Measurements from ENCODE around the gene SEMA4D.

Gene SEMA4D

DNA sequence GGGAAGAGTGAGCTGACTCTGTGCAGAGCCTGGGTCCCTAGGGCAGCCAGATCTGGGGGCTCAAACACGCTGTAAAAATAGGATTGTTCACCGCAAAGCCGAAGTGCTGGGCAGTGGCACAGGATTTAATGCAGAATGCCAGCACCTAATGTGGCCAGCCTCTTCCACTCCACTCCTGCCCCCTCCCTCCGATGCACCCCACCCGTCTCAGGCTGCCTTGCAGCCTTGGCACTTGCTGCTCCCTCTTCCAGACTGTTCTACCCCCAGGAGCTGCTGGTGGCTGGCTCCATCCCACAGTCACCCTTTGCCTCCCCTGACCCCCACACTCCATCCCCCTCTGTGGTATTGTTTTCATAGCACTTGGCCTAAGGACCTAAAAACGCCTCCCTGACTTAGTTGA, 86.2 kb downstream of the SEMA4D start:
- Histone ChIP-seq H3K27ac (peak overlapping the region; percentile 52), H3K4me1 (ENCODE audit: control insufficient read depth in 1 of 2, insufficient read depth in 1 of 2, low read depth in 1 of 2, low read length in 1 of 2) (peaks cover 22 to 43% of the 10 kb centered on the region in 2 experiments), H3K9me3 (no peaks in the 10 kb centered on the region), H3K27me3 (no peaks in the 10 kb centered on the region), H3K4me3 (ENCODE audit: low read depth in 1 of 2, low read length in 1 of 2) (no peak overlapping the region), H3K36me3 (peaks cover 59% of the 10 kb centered on the region)
- TF ChIP-seq, protein P1, sequence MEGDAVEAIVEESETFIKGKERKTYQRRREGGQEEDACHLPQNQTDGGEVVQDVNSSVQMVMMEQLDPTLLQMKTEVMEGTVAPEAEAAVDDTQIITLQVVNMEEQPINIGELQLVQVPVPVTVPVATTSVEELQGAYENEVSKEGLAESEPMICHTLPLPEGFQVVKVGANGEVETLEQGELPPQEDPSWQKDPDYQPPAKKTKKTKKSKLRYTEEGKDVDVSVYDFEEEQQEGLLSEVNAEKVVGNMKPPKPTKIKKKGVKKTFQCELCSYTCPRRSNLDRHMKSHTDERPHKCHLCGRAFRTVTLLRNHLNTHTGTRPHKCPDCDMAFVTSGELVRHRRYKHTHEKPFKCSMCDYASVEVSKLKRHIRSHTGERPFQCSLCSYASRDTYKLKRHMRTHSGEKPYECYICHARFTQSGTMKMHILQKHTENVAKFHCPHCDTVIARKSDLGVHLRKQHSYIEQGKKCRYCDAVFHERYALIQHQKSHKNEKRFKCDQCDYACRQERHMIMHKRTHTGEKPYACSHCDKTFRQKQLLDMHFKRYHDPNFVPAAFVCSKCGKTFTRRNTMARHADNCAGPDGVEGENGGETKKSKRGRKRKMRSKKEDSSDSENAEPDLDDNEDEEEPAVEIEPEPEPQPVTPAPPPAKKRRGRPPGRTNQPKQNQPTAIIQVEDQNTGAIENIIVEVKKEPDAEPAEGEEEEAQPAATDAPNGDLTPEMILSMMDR (IDR thresholded peaks at IDR 0.05) = no peak

DNA sequence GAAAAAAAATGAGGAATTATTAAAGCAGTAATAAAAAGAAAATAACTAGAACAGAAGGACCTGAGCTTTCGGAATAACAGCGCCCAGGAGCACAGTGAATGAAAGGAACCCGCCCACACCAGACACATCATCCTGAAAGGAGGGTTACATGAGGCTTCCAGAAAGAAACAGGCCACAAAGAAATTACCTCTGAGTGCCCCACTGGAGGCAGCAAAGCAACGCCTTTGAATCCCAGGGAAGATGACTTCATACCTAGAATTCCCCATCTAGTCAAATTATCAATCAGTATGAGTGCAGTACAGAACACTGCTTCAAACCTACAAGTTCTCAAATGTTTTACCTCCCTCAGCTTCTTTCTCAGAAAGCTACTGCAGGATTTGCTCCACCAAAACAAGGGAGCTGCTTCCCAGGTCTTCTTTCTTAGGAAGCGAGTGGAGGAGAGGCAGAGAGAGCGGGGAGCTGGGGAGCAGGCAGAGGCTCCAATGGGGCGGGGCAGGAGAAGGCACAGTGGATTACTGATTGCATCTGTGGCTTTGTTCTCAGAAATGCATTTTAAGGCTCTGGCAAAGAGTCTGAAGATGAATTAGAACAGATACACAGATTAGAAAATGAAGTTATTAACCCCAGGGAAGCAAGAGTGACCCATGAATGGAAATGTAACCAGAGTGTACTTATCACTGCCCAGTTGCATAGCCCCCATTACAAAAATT, 87.1 kb downstream of the SEMA4D start:
- H3K9me3 ChIP-seq = no peaks in the 10 kb centered on the region
- H3K4me1 ChIP-seq (ENCODE audit: control insufficient read depth in 1 of 2, insufficient read depth in 1 of 2, low read depth in 1 of 2, low read length in 1 of 2) = peaks cover 31 to 52% of the 10 kb centered on the region in 2 experiments
- no peaks in the 10 kb centered on the region for H3K27me3 ChIP-seq
- no peak overlapping the region for H3K4me3 ChIP-seq (ENCODE audit: low read depth in 1 of 2, low read length in 1 of 2)
- H3K27ac ChIP-seq = peak overlapping the region; percentile 52
- TF ChIP-seq, protein P1 (IDR thresholded peaks at IDR 0.05) = no peak
- H3K36me3 ChIP-seq = peaks cover 52% of the 10 kb centered on the region

DNA sequence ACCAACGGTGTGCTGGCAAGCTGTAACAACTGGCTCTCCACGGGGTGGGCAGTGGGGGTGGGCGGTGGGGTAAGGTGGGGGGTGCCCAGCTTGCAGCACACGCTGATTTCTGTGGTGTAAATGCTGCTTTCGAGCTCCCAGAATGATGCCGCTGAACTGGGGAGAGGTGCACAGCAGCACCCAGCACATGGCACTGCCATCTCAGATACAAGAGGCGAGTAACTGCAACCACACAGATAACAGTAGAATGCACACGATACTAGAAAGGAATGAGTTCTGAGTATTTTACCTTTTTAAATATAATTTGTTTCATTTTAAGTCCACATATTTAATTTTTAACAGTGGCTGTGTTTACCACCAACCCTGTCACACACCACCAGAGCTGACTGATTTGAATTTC, 87.9 kb downstream of the SEMA4D start:
- H3K27me3 ChIP-seq = no peaks in the 10 kb centered on the region
- H3K9me3 ChIP-seq = no peaks in the 10 kb centered on the region
- H3K4me1 ChIP-seq (ENCODE audit: control insufficient read depth in 1 of 2, insufficient read depth in 1 of 2, low read depth in 1 of 2, low read length in 1 of 2) = peaks cover 39 to 60% of the 10 kb centered on the region in 2 experiments
- peak overlapping the region; percentile 89 for H3K27ac ChIP-seq
- peak overlapping the region in 1 of 2 experiments; percentile 48 for H3K4me3 ChIP-seq (ENCODE audit: low read depth in 1 of 2, low read length in 1 of 2)
- TF ChIP-seq, protein P1 (IDR thresholded peaks at IDR 0.05) = no peak
- H3K36me3 ChIP-seq = peaks cover 51% of the 10 kb centered on the region

DNA sequence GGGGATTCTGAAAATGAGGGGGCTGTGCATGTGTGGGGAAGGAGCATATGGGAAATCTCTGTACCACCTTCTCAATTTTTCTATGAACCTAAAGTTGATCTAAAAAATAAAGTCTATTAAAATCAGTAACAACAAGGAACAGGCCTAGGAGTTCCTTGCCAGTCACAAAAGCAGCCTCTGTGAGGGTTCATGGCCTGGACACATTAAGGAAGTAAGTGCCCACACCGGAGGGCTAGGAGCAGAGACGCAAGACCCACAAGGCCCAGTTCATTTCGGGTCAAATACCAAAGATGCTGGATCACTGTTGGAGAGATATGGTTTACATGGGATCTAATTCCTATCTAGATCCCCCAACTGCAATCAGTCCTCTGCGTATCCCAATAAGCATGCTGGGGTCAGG, 88.4 kb downstream of the SEMA4D start:
- Histone ChIP-seq H3K4me1 (ENCODE audit: control insufficient read depth in 1 of 2, insufficient read depth in 1 of 2, low read depth in 1 of 2, low read length in 1 of 2) (peaks cover 39 to 61% of the 10 kb centered on the region in 2 experiments), H3K36me3 (peaks cover 50% of the 10 kb centered on the region), H3K4me3 (ENCODE audit: low read depth in 1 of 2, low read length in 1 of 2) (peak overlapping the region in 1 of 2 experiments; percentile 48), H3K9me3 (no peaks in the 10 kb centered on the region), H3K27me3 (no peaks in the 10 kb centered on the region), H3K27ac (peak overlapping the region; percentile 89)
- TF ChIP-seq, protein P1 (IDR thresholded peaks at IDR 0.05) = no peak

DNA sequence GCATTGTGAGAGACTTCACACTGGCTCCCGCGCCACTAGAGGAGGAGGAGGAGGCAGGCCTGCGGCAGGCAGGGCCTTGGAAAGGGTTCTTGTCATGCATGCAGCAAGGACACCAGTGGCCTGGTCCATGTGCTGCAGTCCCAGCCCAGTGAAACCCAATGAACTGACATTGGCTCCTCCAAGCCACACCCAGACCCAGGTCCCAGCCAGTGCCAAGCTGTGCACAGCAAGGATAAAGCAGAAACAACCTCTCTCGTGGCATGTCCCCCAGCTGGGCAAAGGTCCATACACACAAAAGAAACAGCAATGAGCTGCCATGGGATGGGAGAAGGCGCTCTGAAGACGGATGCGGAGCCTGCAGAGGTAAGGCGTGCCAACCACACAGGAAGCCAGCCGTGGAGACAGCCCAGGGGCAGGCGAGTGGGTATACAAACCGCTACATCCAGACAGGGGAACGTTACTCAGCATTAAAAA, 89.2 kb downstream of the SEMA4D start:
- peaks cover 39 to 61% of the 10 kb centered on the region in 2 experiments for H3K4me1 ChIP-seq (ENCODE audit: control insufficient read depth in 1 of 2, insufficient read depth in 1 of 2, low read depth in 1 of 2, low read length in 1 of 2)
- peak overlapping the region in 1 of 2 experiments; percentile 48 for H3K4me3 ChIP-seq (ENCODE audit: low read depth in 1 of 2, low read length in 1 of 2)
- H3K9me3 ChIP-seq = no peaks in the 10 kb centered on the region
- no peaks in the 10 kb centered on the region for H3K27me3 ChIP-seq
- H3K27ac ChIP-seq = peak overlapping the region; percentile 89
- TF ChIP-seq, protein P1 (IDR thresholded peaks at IDR 0.05) = no peak
- peaks cover 50% of the 10 kb centered on the region for H3K36me3 ChIP-seq

Data from neutrophil (primary cell).